Inflammatory macrophage (primary cell): ENCODE results near the gene C1orf210.

ENCODE experiments used
- DNase-seq, 2 donors: peaks; one replicate each; pipeline ENCODE4 v3.0.0-alpha.2; 2020 to 2022

The C1orf210 gene

GRCh38 chr1:43272576-43273571 lies 12.5 kb downstream of the C1orf210 start:
- DNase-seq: no peak

GRCh38 chr1:43272161-43272560 lies 13.2 kb downstream of the C1orf210 start:
- DNase-seq: no peak

GRCh38 chr1:43271186-43272118 lies 13.9 kb downstream of the C1orf210 start:
- DNase-seq: no peak

- DNase-seq: no peak
Observed at GRCh38 chr1:43270421-43271095, 14.8 kb downstream of the C1orf210 start.

GRCh38 chr1:43269627-43270375 lies 15.6 kb downstream of the C1orf210 start, which contains the start of gene TMEM125:
TMEM125 (plus strand) TSS chr1:43269983; CDS start chr1:43272723, 2,740 bp downstream.
- no peak for DNase-seq

GRCh38 chr1:43267818-43268425 lies 17.5 kb downstream of the C1orf210 start:
- no peak for DNase-seq

GRCh38 chr1:43267291-43267805 lies 18.0 kb downstream of the C1orf210 start:
- no peak for DNase-seq

GRCh38 chr1:43266881-43267280 lies 18.5 kb downstream of the C1orf210 start:
- DNase-seq: no peak

- DNase-seq: no peak
Observed at GRCh38 chr1:43265431-43265830, 19.9 kb downstream of the C1orf210 start.

- no peak for DNase-seq
Observed at GRCh38 chr1:43258370-43258769, 27.0 kb downstream of the C1orf210 start.

GRCh38 chr1:43256675-43257570 lies 28.5 kb downstream of the C1orf210 start:
- DNase-seq: no peak

- no peak for DNase-seq
Observed at GRCh38 chr1:43255438-43256210, 29.8 kb downstream of the C1orf210 start.

- no peak for DNase-seq
Observed at GRCh38 chr1:43253876-43254275, 31.5 kb downstream of the C1orf210 start.

- DNase-seq: no peak
Observed at GRCh38 chr1:43253173-43253572, 32.2 kb downstream of the C1orf210 start.

GRCh38 chr1:43252225-43252624 lies 33.2 kb downstream of the C1orf210 start:
- no peak for DNase-seq

- DNase-seq: no peak
Observed at GRCh38 chr1:43251024-43251423, 34.4 kb downstream of the C1orf210 start.

GRCh38 chr1:43250351-43250761 lies 35.0 kb downstream of the C1orf210 start:
- DNase-seq: no peak

GRCh38 chr1:43247256-43247921 lies 38.0 kb downstream of the C1orf210 start:
- DNase-seq: no peak
